Stimulated activated CD8-positive, alpha-beta memory T cell treated with anti-CD3 and anti-CD28 coated beads, Interleukin-2, amount 100 ng/mL, for 1 hour (primary cell): ENCODE results near the gene GKAP1.
A peak's percentile ranks its signal among the peaks of the same experiment; 100 is the strongest.
"Not testable (repeated sequence)": the region's sequence is repeated elsewhere in the genome, so short reads cannot be mapped to it uniquely, and the experiment has no call there.

ENCODE experiments used
- DNase-seq, 2 donors: peaks; one replicate each; pipeline ENCODE4 v3.0.0-alpha.2; 2020; ENCODE audit warnings: low read depth in 2 of 2

The GKAP1 gene

GRCh38 chr9:83817356-83818278, at the start of gene GKAP1:
GKAP1 (minus strand) TSS chr9:83817769; CDS start chr9:83806517, 11,252 bp downstream.
- peak; percentile 68 to 73 for DNase-seq

DNA sequence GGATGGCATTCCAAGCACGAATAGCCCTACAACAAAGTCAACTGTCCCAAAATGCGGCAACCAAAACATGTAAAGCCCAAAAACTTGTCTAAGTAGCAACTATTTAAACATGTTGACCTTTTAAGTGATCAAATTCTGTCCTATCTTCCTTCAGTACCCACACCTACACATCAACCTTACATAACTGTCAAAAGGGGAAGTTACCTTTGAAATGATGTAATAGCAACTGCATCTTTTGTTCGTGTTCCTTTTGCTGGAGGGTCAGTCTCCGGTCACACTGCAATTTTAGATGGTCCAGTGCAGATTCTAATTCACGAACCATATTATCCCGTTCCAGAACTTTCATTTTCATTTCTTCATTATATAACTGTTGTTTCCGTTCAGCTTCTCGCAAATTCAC, 32.3 kb upstream of the GKAP1 start:
- DNase-seq: not testable (repeated sequence)

- not testable (repeated sequence) for DNase-seq
These were observed 19.6 kb upstream of the GKAP1 start for GRCh38 chr9:83837070-83837643.

DNA sequence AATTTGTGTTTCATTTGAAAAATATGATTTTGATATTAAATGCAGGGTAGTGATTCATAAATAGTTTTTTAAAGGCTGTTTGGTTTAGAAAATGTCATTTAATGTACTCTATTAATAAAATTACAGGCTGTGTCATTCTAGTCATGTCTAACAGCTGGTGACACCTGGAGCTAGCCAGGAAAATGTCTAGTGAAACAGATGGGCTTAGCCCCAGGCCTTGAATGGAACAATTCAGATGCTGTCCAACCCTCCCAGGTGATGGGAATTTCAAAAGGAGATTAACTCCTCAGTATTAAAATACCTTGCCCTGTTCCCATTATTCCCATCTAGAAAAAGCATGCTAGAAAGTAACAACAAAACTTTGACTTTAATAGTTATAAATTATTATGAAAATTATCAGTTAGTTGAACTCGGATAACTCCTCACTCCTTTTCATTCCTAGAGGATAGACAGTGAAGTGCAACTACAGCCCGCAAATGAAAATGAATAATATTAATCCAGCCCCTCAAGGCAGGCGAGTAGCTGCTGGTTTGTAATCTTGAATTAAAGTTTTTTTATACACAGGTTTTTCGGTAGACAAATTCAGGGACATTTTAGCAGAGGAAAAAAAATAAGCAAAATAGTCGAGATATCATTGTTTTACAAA, 13.0 kb upstream of the GKAP1 start:
- not testable (repeated sequence) for DNase-seq

- DNase-seq: not testable (repeated sequence)
These were observed 7.5 kb upstream of the GKAP1 start for GRCh38 chr9:83824986-83825623.

GRCh38 chr9:83817011-83817355, 586 bp downstream of the GKAP1 start:
- peak in 1 of 2 donors; percentile 22 for DNase-seq

GRCh38 chr9:83815120-83815519, 2.4 kb downstream of the GKAP1 start:
- DNase-seq: not testable (repeated sequence)

DNA sequence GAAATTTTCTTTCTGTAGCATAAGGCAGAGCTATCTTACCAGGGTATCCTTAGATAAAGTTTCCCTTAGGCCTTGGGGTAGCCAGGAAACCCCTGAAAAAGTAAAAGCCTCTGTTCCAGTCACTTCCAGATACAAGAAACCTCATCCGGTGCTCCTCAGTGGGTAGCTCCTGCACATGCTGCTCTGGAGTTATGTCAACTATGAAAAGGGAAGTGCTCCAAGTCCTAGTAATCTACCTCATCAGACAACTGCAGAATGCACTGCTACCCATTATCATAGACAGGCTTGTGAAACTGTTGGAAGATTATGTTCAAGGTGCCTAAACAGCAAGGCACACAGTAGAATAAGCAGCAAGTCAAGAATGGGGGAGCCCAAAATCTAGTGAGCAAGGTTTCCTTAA, 8.4 kb downstream of the GKAP1 start:
- not testable (repeated sequence) for DNase-seq

DNA sequence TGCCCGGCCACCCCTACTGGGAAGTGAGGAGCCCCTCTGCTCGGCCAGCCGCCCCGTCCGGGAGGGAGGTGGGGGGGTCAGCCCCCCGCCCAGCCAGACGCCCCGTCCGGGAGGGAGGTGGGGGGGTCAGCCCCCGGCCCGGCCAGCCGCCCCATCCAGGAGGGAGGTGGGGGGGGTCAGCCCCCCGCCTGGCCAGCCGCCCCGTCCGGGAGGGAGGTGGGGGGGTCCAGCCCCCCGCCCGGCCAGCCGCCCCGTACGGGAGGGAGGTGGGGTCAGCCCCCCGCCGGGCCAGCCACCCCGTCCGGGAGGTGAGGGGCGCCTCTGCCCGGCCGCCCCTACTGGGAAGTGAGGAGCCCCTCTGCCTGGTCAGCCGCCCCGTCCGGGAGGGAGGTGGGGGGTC, 13.1 kb downstream of the GKAP1 start:
- DNase-seq: not testable (repeated sequence)

DNA sequence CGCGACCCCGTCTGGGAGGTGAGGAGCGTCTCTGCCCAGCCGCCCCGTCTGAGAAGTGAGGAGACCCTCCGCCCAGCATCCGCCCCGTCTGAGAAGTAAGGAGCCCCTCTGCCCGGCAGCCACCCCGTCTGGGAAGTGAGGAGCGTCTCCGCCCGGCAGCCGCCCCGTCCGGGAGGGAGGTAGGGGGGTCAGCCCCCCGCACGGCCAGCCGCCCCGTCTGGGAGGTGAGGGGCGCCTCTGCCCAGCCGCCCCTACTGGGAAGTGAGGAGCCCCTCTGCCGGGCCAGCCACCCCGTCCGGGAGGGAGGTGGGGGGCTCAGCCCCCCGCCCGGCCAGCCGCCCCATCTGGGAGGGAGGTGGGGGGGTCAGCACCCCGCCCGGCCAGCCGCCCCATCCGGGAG, 13.6 kb downstream of the GKAP1 start:
- DNase-seq: not testable (repeated sequence)

GRCh38 chr9:83800236-83801033, 17.1 kb downstream of the GKAP1 start:
- no peak for DNase-seq

- DNase-seq: no peak
These were observed 23.5 kb downstream of the GKAP1 start for GRCh38 chr9:83794051-83794450.

DNA sequence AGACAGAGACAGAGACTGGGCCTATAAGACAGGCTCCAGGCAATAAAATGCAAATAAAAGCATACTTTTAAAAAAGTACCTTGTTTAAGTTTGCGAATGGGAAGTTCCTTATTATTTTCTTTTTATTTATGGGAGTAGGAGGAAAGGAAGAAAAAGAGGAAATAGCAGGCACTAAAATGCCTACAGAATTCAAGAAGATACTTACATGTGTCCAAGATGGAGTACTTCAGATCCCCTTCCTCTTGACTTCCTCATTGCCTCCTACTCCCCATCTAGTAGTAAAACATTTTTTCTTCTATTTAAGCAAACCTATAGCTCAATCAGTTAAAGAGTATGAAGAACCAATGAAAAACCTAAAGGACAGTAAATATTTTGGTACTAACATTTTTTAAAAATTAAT, 24.8 kb downstream of the GKAP1 start:
- no peak for DNase-seq

DNA sequence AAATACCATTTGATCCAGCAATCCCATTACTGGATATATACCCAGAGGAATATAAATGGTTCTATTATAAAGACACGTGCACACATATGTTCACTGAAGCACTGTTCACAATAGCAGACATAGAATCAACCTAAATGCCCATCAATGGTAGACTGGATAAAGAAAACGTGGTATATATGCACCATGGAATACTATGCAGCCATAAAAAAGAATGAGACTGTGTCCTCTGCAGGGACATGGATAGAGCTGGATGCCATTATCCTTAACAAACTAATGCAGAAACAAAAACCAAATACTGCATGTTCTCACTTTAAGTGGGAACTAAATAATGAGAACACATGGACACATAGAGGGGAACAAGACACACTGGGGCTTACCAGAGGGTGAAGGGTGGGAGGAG, 39.4 kb downstream of the GKAP1 start:
- DNase-seq: no peak

DNA sequence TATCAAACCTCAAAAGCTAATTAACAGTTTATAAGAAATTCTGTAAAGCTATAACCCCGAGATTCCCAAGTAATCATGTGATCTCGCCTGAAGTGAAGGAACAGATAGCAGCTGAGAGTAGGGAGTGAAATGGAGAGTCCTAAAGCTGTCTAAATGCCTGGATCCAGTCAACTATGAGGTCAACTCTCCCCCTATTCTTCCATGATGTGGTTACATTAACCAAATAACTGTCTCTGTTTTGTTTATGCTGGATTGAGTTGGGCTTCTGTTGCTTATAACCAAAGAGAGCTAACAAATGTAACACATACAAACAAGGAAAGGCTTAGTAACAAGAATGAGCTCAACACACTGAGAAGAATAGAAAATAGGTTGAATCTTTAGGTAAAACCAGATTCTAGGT, 41.6 kb downstream of the GKAP1 start:
- no peak for DNase-seq

DNA sequence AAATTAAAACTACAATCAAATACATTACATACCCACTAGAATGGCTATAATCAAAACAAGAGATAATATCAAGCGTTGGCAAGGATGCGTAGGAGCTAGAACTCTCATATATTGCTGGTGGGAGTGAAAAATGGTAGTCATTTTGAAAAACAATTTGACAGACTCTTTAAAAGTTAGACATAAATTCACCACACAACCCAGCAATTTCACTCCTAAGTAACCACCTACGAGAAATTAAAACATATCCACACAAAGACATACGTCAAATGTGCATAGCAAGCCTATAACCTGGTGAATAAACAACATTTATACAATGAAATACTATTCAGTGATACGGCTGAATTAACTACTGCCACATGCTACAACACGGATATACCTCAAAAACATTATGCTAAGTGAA, 44.7 kb downstream of the GKAP1 start:
- no peak for DNase-seq

DNA sequence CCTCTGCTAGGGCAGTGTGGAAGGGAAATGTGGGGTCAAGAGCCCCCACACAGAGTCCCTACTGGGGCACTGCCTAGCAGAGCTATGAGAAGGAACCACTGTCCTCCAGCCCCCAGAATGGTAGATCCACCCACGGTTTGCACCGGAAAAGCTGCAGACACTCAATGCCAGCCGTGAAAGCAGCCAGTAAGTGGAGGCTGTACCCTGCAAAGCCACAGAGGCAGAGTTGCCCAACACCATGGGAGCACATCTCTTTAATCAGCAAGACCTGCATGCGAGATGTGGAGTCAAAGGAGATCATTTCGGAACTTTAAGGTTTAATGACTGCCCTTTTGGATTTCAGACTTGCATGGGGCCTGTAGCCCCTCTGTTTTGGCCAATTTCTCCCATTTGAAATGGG, 52.2 kb downstream of the GKAP1 start:
- DNase-seq: no peak

DNA sequence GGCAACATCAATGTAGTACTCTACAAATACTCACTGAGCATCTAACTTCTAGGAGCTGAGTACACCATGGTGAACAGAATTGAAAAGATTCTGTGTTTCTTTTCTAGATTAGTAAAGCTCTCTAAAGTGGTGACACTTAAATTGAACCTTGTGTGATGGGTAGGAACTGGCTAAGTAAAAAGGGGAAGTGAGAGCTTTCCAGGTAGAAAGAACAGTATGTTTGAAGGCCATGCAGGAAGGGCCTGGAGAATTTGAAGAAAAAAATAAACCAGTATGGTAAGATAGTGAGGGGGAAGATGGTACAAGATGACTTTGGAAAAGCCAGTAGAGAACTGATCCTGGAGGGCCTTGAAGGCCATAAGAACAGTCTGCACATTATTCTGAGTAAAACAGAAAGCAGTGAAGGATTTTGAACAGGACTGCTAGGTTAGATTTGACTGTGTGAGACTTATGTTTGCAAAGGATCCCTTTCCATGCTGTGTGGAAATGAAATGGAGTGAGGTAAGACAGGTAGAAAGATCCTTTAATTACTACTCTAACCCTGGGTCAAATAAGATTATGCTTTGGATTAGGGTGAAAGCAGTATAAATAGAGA, 63.1 kb downstream of the GKAP1 start:
- no peak for DNase-seq

GRCh38 chr9:83749706-83750105, 67.9 kb downstream of the GKAP1 start:
- DNase-seq: no peak

DNA sequence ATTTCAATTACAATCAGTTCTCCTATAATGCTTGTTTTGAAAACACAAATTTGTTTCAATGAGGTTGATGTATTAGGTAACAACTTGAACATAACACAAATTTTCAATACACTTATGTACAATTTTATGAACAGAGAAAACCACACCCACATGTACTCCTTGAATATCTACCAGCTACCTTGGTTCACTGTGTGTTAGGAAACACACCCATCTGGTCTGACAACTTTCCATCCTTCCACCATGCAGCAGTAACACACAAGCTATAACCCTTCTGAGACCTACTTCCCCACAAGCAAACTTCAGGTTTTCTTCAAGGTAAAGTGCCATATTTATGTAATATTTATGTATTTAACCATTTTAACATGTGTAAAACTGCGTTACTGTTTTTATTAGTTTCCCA, 73.4 kb downstream of the GKAP1 start:
- no peak for DNase-seq

DNA sequence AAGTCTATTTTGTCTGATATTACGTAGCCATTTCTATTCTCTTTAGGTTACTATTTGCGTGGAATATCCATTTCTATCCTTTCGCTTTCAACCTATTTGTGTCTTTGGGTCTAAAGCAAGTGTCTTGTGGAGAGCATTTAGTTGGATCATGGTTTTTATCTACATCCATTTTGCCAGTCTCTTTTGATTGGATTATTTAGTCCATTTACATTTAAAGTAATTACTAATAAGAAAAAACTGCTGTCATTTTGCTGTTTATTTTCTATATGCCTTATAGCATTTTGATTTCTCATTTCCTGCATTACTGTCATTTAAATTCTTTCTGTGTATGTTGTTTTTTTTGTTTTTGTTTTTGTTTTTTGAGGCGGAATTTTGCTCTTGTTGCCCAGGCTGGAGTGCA, 83.8 kb downstream of the GKAP1 start:
- DNase-seq: no peak
